Astrocyte (in vitro differentiated cells and primary cell): ENCODE data around the gene DBX2.

Experiments used
- EZH2 ChIP-seq: IDR thresholded peaks from 2 replicates; pipeline ENCODE4 v1.6.1; 2012; ENCODE audit warnings: mild to moderate bottlenecking, low read length, inconsistent platforms; ENCODE audit not compliant: insufficient read depth
- TF ChIP-seq, protein P1 (sequence below): IDR thresholded peaks from 2 replicates; pipeline ENCODE4 v1.5.1; 2011; ENCODE audit warnings: low read depth, mild to moderate bottlenecking, inconsistent platforms, low read length, moderate library complexity; ENCODE audit not compliant: insufficient read depth

DNA sequence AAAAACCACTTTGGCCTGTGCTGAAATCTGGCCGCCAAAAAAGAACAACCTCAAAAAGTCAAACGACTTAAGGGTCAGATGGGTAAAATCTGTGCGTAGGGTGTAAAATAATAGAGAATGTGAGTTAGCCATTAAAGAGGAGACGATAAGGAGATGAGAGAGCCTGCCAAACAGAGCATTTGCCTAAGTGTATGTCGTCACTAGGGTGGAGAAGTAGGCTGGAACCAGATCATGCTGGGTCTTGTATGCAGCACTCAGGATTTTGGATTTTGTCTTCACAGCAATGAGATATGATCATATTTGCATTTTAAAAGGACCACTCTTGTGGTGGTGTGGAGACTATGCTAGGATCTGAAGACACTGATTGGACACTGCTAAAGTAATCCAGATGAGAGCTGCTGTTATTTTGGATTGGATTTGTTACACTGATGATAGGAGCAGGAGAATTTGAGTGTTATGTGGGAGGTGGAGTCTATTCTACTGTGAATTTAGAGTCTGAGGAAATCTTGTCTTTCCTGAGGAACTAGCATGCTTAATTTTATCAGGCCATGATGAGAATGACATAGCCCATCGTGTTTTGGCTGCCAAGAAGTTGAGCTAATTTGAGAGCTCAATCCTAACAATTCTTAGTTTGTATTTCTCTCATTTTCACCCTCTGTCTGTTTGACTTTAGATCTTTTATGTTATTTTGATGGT lies 24.8 kb upstream of the DBX2 start:
- TF ChIP-seq, protein P1, sequence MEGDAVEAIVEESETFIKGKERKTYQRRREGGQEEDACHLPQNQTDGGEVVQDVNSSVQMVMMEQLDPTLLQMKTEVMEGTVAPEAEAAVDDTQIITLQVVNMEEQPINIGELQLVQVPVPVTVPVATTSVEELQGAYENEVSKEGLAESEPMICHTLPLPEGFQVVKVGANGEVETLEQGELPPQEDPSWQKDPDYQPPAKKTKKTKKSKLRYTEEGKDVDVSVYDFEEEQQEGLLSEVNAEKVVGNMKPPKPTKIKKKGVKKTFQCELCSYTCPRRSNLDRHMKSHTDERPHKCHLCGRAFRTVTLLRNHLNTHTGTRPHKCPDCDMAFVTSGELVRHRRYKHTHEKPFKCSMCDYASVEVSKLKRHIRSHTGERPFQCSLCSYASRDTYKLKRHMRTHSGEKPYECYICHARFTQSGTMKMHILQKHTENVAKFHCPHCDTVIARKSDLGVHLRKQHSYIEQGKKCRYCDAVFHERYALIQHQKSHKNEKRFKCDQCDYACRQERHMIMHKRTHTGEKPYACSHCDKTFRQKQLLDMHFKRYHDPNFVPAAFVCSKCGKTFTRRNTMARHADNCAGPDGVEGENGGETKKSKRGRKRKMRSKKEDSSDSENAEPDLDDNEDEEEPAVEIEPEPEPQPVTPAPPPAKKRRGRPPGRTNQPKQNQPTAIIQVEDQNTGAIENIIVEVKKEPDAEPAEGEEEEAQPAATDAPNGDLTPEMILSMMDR: no peak
- no peak for TF ChIP-seq EZH2
